Liver (tissue), 9 donors: Measurements from ENCODE around the gene GGA1. TPM values are rescaled to one million over a fixed set of nuclear protein-coding genes. Genes with fewer than 3 reads are reported as not detected.

Experiments used
- DNase-seq: peaks from one replicate; pipeline ENCODE4 v3.0.0-alpha.2; 2017; ENCODE audit warnings: low spot score
- H3K27ac ChIP-seq, 2 donors: one replicate each; pipeline ENCODE4 v1.7.0; 2013; ENCODE audit warnings: inconsistent platforms in 2 of 2, low read length in 2 of 2, control low read depth in 1 of 2, low read depth in 1 of 2, mild to moderate bottlenecking in 1 of 2
- H3K27me3 ChIP-seq, 4 donors: one replicate each; pipeline versions ENCODE4 v1.6.1 to v1.7.0; 2013; ENCODE audit warnings: low read length in 3 of 4, inconsistent platforms in 1 of 4, mild to moderate bottlenecking in 1 of 4, moderate library complexity in 1 of 4; ENCODE audit not compliant: control insufficient read depth in 4 of 4, insufficient read depth in 4 of 4
- H3K36me3 ChIP-seq, 4 donors: one replicate each; pipeline versions ENCODE4 v1.6.1 to v1.7.0; 2013; ENCODE audit warnings: low read length in 3 of 4, mild to moderate bottlenecking in 3 of 4, low read depth in 1 of 4, moderate library complexity in 1 of 4; ENCODE audit not compliant: control insufficient read depth in 4 of 4, insufficient read depth in 3 of 4
- H3K4me1 ChIP-seq, 4 donors: one replicate each; pipeline versions ENCODE4 v1.6.1 to v1.7.0; 2013; ENCODE audit warnings: low read length in 3 of 4, mild to moderate bottlenecking in 3 of 4, moderate library complexity in 1 of 4; ENCODE audit not compliant: control insufficient read depth in 4 of 4, insufficient read depth in 4 of 4
- H3K4me3 ChIP-seq, 3 donors: one replicate each; pipeline versions ENCODE4 v1.6.1 to v1.7.0; 2013; ENCODE audit warnings: low read length in 3 of 3, control low read depth in 1 of 3, low read depth in 1 of 3, mild to moderate bottlenecking in 1 of 3
- H3K9ac ChIP-seq, 2 donors: one replicate each; pipeline ENCODE4 v1.7.0; 2013; ENCODE audit warnings: low read length in 2 of 2, mild to moderate bottlenecking in 2 of 2, moderate library complexity in 2 of 2, control low read depth in 1 of 2, low read depth in 1 of 2
- H3K9me3 ChIP-seq, 4 donors: one replicate each; pipeline versions ENCODE4 v1.6.1 to v1.7.0; 2013; ENCODE audit warnings: low read length in 3 of 4; ENCODE audit not compliant: control insufficient read depth in 4 of 4
- CTCF ChIP-seq: fragments of 150-350 bp; IDR thresholded peaks from 2 replicates; pipeline ENCODE4 v1.5.1; 2017; ENCODE audit warnings: improper control_type of control experiment, low read depth, low read length; ENCODE audit not compliant: missing input control
- FOXA1 ChIP-seq: IDR thresholded peaks from 2 replicates; pipeline ENCODE4 v1.6.1; 2016; ENCODE audit warnings: antibody characterized with exemption
- FOXA2 ChIP-seq: IDR thresholded peaks from 2 replicates; pipeline ENCODE4 v1.6.1; 2016; ENCODE audit warnings: antibody characterized with exemption
- GABPA ChIP-seq, 2 donors: IDR thresholded peaks in 1 of 2; conservative IDR thresholded peaks in 1 of 2; 2 replicates each; pipeline ENCODE4 v1.6.1; 2016; ENCODE audit warnings: antibody characterized with exemption in 2 of 2, mild to moderate bottlenecking in 1 of 2, moderate library complexity in 1 of 2
- HNF4A ChIP-seq, 2 donors: conservative IDR thresholded peaks; 2 replicates each; pipeline ENCODE4 v1.6.1; 2016; ENCODE audit warnings: antibody characterized with exemption in 2 of 2, mild to moderate bottlenecking in 2 of 2
- HNF4G ChIP-seq: IDR thresholded peaks from 2 replicates; pipeline ENCODE4 v1.6.1; 2016; ENCODE audit warnings: antibody characterized with exemption
- JUND ChIP-seq, 2 donors: IDR thresholded peaks; 2 replicates each; pipeline ENCODE4 v1.6.1; 2016; ENCODE audit warnings: antibody characterized with exemption in 2 of 2
- MAX ChIP-seq: IDR thresholded peaks from 2 replicates; pipeline ENCODE4 v1.6.1; 2016; ENCODE audit warnings: antibody characterized with exemption
- NR2F2 ChIP-seq: IDR thresholded peaks from 2 replicates; pipeline ENCODE4 v1.6.1; 2016; ENCODE audit warnings: antibody characterized with exemption
- RAD21 ChIP-seq, 2 donors: IDR thresholded peaks; 2 replicates each; pipeline ENCODE4 v1.6.1; 2016; ENCODE audit warnings: antibody characterized with exemption in 2 of 2, mild to moderate bottlenecking in 2 of 2
- REST ChIP-seq: IDR thresholded peaks from 2 replicates; pipeline ENCODE4 v1.6.1; 2016; ENCODE audit warnings: antibody characterized with exemption, mild to moderate bottlenecking
- RXRA ChIP-seq, 2 donors: IDR thresholded peaks; 2 replicates each; pipeline ENCODE4 v1.6.1; 2017 to 2018; ENCODE audit warnings: antibody characterized with exemption in 2 of 2, mild to moderate bottlenecking in 1 of 2
- SP1 ChIP-seq: IDR thresholded peaks from 2 replicates; pipeline ENCODE4 v1.6.1; 2018; ENCODE audit warnings: antibody characterized with exemption, mild to moderate bottlenecking
- YY1 ChIP-seq: IDR thresholded peaks from 2 replicates; pipeline ENCODE4 v1.6.1; 2016; ENCODE audit warnings: antibody characterized with exemption, mild to moderate bottlenecking
- WGBS: extraction: QIAGEN DNeasy Blood & Tissue Kit; methylation state at CpG from one replicate; pipeline ENCODE4 v1.1.7; 2013; 5-methylcytosine and 5-hydroxymethylcytosine counted together
- polyA plus RNA-seq, 2 donors: library from polyadenylated mRNA; stranded (reverse) in 1 of 2; unstranded in 1 of 2; fragments of 200-250 nt in 1 of 2; fragments of >200 nt in 1 of 2; fragmentation: Nextera tagmentation in 1 of 2; extraction: Ambion mirVana in 1 of 2; gene quantifications; one replicate each; pipeline versions ENCODE4 v1.2.1 to v1.2.3, GENCODE V29; 2013 to 2015
- total RNA-seq, 2 donors: library from RNA; depleted of rRNA; stranded (reverse); fragments of >200 nt; gene quantifications; one replicate each; pipeline ENCODE4 v1.2.3, GENCODE V29; 2014
- TF ChIP-seq, protein P1 (sequence below): IDR thresholded peaks from 2 replicates; pipeline ENCODE4 v1.6.1; 2016; ENCODE audit warnings: antibody characterized with exemption
- TF ChIP-seq, protein P2 (sequence below): IDR thresholded peaks from 2 replicates; pipeline ENCODE4 v1.6.1; 2016; ENCODE audit warnings: antibody characterized with exemption
- donor health status: healthy.
- donor health status: healthy.
- donor health status: healthy.
- donor health status: healthy.
- donor health status: healthy.

GGA1 gene
- total and polyA plus RNA-seq, 4 donors = 15.1 to 26.4 (median 17.8) TPM

DNA sequence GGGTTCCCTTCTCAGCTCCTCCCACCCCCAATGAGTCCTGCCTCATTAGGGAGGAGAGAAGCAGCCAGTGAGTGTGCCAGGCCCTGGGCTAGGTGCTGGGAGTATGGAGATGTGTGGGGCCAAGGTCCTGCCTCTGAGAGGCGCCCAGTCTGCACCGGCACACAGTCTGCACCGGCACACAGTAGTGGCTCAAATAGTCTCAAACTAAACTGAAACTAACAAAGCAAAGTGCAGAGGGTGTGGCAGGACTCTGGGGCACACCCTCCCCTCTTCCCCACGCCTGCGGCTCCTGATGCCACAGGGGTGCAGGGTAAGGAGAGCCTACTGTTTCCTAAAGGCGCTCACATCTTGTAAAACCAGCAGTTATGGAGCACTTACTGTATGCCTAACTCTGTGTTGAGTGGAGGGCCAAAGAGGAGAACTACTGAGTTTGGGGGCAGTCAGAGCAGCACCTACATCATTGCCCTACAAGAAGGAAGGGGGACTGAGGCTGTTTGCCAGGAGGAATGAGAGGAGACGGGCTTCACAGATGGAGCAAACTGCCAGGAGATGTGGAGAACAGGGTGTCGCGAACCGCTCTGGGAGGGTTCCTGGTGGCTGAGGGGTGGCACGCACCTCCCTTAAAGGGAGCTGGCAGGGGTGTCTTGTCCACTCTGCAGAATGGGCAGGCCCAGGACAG is 29.9 kb downstream of the GGA1 start:
- Histone ChIP-seq H3K9me3 (no peaks in the 10 kb centered on the region), H3K4me1 (peaks cover 5 to 39% (median 19%) of the 10 kb centered on the region in 4 donors), H3K36me3 (no peaks in the 10 kb centered on the region), H3K27ac (peak overlapping the region in 1 of 2 donors; percentile 53), H3K27me3 (no peaks in the 10 kb centered on the region), H3K9ac (peak overlapping the region in 1 of 2 donors; percentile 3), H3K4me3 (peak overlapping the region in 1 of 3 donors; percentile 55)
- TF ChIP-seq MAX (no peak), HNF4G (no peak), SP1 (no peak), FOXA1 (no peak), RXRA (IDR thresholded peaks at IDR 0.05) (no peak), NR2F2 (no peak), JUND (IDR thresholded peaks at IDR 0.05) (no peak), RAD21 (IDR thresholded peaks at IDR 0.05) (no peak), REST (no peak), GABPA (IDR thresholded peaks at IDR 0.05 in 1 of 2, conservative IDR thresholded peaks at IDR 0.05 in 1 of 2) (no peak), YY1 (no peak)
- TF ChIP-seq, protein P1, sequence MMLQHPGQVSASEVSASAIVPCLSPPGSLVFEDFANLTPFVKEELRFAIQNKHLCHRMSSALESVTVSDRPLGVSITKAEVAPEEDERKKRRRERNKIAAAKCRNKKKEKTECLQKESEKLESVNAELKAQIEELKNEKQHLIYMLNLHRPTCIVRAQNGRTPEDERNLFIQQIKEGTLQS = no peak
- TF ChIP-seq, protein P2, sequence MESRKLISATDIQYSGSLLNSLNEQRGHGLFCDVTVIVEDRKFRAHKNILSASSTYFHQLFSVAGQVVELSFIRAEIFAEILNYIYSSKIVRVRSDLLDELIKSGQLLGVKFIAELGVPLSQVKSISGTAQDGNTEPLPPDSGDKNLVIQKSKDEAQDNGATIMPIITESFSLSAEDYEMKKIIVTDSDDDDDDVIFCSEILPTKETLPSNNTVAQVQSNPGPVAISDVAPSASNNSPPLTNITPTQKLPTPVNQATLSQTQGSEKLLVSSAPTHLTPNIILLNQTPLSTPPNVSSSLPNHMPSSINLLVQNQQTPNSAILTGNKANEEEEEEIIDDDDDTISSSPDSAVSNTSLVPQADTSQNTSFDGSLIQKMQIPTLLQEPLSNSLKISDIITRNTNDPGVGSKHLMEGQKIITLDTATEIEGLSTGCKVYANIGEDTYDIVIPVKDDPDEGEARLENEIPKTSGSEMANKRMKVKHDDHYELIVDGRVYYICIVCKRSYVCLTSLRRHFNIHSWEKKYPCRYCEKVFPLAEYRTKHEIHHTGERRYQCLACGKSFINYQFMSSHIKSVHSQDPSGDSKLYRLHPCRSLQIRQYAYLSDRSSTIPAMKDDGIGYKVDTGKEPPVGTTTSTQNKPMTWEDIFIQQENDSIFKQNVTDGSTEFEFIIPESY = no peak
- WGBS = 60% methylated on average over 11 of the region's 11 CpGs
- DNase-seq = no peak

- H3K27me3 ChIP-seq = no peaks in the 10 kb centered on the region
- peak within 1 kb of the TSS in 2 of 3 donors; percentile 50 to 55 for H3K4me3 ChIP-seq
- no peaks in the 10 kb centered on the region for H3K36me3 ChIP-seq
- peak; percentile 60 for DNase-seq
- H3K9ac ChIP-seq = peak within 1 kb of the TSS; percentile 7 to 23
- H3K4me1 ChIP-seq = peaks cover 3 to 34% (median 12%) of the 10 kb centered on the region in 4 donors
- 8% methylated on average over 57 of the region's 57 CpGs for WGBS
- peak within 1 kb of the TSS; percentile 49 to 53 for H3K27ac ChIP-seq
- H3K9me3 ChIP-seq = no peaks in the 10 kb centered on the region
- TF ChIP-seq SP1 = no peak
- TF ChIP-seq, protein P2 = no peak
- no peak for TF ChIP-seq REST
- no peak for TF ChIP-seq CTCF
- no peak for TF ChIP-seq FOXA2
- TF ChIP-seq, protein P1 = no peak
- no peak for TF ChIP-seq FOXA1
- no peak for TF ChIP-seq HNF4A (conservative IDR thresholded peaks at IDR 0.05)
These were observed 30.6 kb downstream of the GGA1 start, which contains the start of gene SH3BP1 for GRCh38 chr22:37639070-37639760. SH3BP1 (plus strand) TSS chr22:37639669; CDS start chr22:37639788, 119 bp downstream.
